GM21423 (cell line): ENCODE results near the gene IL19.
"Not testable (repeated sequence)": the region's sequence is repeated elsewhere in the genome, so short reads cannot be mapped to it uniquely, and the experiment has no call there.

Experiments
- ATAC-seq: cut with Tn5 transposase; IDR thresholded peaks from one replicate; pipeline ENCODE4 v1.9.1; 2021; ENCODE audit warnings: mild to moderate bottlenecking, moderate library complexity; ENCODE audit not compliant: unreplicated experiment

Gene IL19

DNA sequence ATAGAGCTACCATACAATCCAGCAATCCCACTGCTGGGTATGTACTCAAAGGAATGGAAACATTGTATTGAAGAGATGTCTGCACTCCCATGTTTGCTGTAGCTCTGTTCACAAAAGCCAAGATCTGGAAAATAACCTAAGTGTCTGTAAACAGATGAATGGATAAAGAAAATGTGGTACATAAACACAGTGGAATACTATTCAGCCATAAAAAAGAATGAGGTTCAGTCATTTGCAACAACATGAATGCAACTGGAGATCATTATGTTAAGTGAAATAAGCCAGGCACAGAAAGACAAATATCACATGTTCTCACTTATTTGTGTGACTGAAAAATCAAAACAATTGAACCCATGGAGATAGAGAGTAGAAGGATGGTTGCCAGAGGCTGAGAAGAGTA lies 83.1 kb downstream of the IL19 start:
- not testable (repeated sequence) for ATAC-seq

DNA sequence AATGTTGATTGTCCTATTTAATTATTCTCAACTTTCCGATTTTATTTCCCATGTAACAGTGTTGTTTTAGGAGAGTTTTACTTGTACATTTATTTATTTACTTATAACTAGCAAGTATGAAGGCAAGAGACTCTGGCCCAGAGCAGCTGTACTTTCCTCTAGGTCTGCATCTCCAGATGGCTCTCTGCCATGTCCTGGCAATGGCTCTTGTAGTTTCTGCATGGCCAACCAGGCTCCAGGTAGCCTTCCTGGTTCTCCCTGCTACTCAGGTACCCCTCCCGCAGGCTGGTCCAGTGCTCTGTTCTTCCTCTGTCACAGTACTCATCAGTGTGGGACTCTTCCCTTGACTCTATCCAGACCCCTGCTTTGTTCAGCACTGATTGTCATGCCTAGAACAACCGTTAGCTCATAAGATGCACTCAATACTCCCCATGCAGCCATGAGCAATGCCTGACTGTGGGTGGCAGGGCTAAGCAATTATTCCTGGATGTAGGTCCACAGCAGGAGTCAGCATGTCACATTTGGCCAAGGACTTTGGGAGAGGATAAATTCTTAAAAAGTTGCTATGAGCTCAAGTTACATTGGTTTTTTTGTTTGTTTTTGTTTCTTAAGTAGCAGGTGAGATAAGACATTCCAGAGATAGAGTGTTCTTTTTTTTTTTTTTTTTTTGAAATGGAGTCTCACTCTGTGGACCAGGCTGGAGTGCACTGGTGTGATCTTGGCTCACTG lies 84.0 kb downstream of the IL19 start:
- no peak for ATAC-seq

DNA sequence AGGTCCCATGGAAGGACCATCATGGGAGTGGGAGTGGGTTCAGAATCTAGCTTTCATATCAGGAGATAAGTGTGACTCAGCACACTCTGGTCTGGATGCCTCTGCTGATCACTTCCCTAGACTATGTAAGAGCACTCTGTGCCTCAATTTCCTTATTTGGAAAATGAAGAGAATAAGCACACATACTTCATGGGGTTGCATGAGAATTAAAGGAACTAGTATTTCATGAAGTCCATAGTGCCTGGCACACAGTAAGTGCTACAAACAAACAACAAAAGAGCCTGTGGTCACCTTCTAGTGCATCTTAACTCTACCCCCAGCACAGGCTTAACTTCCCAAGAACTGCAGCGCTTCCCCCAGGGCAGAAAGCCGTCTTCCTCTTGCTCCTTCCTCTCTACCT lies 85.3 kb downstream of the IL19 start:
- no peak for ATAC-seq

DNA sequence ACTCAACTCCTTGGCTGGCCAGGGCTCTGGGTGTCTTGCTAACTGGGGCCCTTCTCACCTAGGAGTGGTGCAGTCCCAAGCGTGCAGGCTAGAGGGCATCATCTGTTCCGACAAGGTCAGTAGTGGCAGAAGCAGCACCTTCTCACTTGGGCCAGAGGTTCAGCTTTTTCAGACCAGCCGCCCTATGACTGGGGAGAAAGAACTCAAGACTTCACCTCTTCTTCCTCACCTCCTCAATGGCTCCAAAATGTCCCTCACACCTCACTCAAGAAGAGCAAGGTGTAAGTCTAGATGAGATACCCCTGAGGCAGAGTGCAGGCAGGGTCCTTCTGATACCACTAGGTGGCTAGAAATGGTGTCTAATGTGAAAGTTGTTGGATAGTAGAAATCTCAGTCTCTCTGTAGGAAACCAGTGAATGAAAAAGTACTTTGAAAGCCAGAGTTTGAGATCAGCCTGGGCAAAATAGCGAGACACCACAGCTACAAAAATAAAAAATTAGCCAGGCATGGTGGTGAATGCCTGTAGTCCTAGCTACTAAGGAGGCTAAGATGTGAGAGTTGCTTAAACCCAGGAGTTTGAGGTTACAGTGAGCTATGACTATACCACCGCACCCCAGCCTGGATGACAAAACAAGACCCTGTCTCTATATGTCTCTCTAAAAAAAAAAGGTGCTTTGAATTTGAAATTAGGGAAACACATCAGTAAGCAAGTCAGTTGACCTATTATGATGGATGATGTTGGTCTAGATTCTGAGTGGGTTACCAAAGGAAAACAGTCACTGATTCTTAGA lies 86.3 kb downstream of the IL19 start:
- no peak for ATAC-seq

DNA sequence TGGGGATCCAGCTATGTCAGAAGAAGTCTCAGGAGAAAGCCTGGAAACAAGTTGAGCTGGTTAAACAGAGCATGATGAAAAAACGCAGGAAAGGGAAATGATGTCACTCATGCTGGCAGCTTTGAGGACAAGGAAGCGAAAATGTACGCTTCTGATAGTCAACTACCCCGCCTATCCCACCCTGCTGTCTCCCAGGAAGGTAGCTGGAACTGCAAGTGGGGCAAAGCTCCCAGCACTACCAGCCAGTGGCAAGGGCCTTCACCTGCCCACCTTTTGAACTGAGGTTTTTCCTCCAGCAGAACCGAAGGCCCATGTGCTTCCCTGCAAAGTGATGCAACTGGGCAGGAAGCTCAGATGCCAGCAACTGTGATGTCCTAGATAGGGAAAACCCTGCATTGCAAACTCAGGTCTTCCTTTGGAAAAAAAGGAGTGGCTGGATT lies 88.5 kb downstream of the IL19 start:
- no peak for ATAC-seq

DNA sequence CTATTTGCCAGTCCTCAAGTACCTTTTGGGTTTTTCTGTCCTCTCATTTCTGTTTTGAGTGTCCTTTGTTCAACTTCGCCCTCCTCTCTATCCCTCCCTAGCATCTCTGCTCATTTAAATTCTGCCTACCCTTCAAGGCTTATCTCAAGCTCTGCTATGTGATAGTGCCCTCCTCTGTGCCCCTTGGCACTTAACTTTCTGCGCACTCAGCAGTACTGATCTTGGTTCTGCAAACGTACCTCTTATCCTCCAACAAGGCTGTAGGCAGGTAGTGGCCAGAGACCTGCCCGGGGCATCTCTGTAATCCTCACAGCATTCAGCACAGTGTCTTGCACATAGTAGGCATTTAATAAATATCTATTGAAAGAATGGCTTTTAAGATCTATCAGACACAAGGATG lies 89.6 kb downstream of the IL19 start:
- no peak for ATAC-seq

DNA sequence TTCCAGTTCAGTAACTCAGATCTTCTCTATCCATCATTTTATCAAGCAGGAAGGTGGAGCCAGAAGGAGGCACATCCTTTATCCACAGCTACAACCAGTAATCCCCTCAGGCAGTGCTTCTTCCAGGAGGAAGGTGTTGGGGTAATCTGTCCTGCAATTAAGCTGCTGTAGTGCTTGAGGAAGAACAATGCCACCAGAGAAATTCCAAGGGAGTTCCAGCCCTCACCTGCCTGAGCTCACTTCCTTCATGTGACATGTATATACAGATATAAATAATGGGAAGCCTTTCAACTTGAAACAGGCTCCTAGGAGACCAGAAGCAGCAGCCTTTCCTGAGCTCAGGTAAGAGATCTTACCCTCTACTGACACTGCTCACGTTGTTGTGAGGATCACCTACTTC lies 92.7 kb downstream of the IL19 start:
- no peak for ATAC-seq

DNA sequence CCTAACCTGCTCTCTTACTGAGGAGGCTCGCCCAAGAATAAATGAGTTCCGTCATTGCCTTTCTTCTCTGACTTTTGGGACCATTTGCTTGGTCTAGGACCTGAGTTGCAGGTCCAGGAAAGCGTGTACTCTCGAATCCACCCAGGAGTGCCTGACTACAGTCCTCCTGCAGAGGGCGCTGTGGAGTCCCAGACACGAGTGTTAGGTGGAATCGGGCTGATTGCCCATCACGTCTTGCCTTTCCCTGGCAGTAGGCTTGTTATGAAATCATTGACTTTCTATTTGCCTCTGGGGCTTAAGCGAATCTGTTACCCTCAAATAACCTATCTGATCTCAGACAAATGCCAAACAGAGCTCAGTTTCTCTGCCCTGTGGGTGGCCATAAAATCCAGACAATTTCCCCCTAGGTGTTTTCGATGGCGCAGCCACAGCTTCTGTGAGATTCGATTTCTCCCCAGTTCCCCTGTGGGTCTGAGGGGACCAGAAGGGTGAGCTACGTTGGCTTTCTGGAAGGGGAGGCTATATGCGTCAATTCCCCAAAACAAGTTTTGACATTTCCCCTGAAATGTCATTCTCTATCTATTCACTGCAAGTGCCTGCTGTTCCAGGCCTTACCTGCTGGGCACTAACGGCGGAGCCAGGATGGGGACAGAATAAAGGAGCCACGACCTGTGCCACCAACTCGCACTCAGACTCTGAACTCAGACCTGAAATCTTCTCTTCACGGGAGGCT lies 94.5 kb downstream of the IL19 start, which contains the start of gene IL20:
IL20 (plus strand) TSS at position 685 of the 733 bp plus-strand sequence. CDS start 230 bp downstream, outside the sequence.
- no peak for ATAC-seq

DNA sequence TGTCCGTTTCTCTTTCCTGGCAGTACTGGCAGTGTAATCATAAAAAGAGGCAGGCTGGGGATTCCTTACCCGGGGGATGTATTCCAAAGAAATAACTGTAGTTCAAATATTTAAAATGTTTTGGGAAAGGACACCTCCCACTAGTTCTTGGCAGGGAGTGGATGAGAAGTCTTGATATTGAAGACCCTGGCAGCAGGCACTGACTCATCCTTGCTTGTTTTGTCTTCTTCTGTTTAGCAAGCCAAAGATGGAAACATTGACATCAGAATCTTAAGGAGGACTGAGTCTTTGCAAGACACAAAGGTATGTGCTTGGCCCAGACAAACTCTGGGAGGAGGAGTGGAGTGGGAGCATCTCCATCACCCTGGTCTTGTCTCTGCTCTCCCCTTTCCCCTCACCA lies 95.5 kb downstream of the IL19 start:
- no peak for ATAC-seq

DNA sequence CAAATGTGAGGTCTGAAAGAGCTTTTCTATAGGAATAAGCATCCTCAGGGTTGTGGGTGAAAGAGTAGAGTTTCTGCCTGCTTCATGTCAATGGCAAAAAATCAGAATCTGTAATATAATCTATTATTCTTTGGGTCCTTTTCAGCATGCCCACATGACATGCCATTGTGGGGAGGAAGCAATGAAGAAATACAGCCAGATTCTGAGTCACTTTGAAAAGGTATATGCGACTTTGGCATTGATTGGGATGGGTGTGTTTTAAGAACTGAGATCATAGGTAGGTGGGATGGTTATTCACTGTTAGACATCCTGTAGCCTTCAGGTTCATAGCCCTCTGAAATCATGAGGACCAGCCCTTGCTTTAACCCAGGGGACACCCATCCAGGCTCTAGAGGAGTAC lies 96.7 kb downstream of the IL19 start:
- ATAC-seq: no peak

DNA sequence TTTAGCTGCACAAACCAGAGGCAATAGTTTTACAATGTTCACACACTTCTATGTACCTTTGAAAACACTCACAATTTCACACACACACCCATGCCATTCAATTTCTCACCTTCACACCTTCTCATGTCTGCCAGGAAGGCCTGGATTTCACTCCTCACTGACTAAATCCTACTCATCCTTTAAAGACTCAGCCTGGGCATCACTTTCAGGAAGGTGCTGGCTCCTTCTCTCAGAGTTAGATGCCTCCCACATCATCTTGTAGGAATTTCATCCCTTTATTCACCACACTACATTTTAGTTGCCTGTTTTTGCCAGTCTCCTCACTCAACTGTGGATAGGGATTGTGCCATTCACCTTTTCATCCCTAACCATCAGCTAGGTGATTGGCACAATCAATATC lies 97.1 kb downstream of the IL19 start:
- no peak for ATAC-seq

DNA sequence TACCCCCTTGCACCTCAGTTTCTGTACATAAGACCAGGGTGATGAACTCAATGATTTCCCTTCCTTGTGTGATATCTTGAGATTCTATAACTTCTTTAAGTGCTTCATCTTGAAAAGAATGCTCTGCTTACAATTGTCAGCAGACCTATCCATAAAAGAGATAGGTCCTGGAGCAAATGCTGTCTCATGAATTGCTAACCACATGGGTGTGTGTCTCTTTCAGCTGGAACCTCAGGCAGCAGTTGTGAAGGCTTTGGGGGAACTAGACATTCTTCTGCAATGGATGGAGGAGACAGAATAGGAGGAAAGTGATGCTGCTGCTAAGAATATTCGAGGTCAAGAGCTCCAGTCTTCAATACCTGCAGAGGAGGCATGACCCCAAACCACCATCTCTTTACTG lies 97.7 kb downstream of the IL19 start:
- no peak for ATAC-seq

DNA sequence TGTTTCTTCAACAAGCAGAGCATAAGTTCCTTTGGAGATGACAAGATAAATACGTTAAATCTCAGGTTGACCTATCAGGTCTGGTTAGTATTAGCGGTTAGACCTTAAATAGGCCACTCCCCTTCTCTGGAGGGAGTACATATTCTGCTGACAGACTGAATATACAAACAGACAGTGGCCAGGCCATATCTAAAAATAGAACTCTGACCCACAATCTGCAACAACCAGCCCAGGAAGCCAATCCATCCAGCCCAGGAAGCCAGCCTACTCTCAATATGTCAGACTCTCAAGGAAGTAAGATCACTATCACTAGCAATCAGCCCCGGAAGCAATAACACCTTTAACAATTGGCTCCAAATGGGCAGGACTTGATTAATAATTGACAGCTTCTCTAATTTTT lies 101.6 kb downstream of the IL19 start:
- ATAC-seq: no peak

DNA sequence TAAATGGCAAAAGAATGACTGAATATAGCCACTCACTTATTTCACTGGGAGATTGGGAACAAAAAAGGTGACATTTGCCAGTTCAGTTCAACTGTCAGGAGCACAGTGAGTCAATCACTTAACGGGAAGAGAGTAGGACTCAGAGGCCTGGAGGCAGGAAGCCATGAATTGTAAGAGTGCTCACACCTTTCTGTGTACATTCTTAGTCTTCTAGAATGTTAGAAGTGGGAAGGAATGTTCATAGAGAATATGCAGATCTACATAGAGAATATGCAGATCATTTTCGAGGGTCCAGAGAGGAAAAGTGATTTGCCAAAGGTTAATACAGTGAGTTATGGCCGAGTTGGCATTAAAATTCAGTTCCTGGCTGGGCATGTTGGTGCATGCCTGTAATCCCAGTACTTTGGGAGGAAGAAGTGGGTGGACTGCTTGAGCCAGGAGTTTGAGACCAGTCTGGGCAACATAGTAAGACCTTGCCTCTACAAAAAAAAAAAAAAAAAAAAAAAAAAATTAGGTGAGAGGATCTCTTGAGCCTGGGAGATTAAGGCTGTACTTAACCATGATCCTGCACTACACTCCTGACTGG lies 103.1 kb downstream of the IL19 start:
- no peak for ATAC-seq

DNA sequence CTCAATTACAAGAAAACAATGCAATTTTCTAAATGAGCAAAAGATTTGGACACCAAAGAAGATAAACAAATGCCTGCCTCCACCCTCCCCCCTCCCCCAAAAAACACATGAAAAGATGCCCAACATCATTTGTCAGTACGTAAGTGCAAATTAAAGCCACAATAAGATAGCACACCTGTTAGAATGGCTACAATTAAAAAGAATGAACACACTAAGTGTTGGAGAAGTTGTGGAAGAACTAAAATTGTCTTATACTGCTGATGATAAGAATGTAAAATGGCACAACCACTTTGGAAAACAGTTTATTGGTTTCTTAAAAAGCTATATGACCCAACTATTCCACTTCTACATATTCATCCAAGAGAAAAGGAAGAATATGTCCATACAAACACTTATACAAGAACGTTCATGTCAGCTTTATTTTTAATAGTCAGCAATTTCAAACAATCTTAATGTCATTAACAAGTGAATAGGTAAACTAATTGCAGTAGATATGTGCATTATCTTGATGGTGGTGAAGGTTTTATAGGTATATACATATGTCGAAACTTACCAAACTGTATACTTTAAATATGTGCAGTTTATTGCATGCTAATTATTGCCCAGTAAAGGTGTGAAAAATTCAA lies 105.3 kb downstream of the IL19 start:
- no peak for ATAC-seq

DNA sequence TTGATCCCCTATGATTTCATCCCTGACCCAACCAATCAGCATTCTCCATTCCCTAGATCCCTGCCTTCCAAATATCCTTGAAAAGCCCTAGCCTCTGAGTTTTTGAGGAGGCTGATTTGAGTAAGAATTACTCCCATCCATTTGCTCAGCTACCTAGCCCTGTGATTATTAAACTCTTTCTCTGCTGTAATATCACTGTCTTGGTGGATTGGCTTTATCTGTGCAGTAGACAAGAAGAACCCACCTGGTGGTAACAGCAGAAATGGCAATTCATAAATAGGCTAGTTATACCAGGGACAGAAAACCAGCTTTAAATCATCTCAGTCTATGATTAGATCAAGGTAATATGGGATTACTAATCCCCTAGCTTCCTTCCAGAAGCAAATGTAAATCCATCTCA lies 107.9 kb downstream of the IL19 start:
- ATAC-seq: no peak

DNA sequence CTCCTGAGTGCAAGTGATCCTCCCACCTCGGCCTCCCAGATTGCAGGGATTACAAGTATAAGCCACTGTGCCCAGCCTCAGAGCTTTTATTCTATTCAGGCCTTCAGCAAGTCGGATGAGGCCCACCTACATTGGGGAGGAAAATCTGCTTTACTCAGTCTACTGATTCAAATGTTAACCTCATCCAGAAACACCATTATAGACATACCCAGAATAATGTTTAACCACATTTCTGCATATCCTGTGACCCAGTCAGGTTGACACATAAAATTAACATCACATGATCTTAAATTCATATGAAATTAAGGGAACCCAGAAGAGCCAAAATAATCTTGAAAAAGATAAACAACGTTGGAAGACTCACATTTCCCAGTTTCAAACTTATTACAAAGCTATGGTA lies 109.7 kb downstream of the IL19 start:
- no peak for ATAC-seq

DNA sequence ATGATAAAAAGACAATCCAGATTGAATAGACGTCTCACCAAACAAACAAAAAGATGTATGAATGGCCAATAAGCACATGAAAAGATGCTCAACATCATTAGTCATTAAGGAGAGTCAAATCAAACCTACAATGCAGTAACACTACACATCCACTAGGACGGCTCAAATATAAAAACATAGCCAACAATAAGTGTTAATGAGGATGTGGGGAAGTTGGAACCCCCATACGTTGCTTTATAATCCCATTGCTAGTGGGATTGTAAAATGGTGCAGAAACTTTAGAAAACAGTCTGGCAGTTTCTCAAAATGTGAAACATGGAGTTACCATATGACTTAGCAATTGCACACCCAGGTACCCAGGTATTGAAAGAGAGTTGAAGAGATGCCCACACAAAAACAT lies 112.0 kb downstream of the IL19 start:
- no peak for ATAC-seq

DNA sequence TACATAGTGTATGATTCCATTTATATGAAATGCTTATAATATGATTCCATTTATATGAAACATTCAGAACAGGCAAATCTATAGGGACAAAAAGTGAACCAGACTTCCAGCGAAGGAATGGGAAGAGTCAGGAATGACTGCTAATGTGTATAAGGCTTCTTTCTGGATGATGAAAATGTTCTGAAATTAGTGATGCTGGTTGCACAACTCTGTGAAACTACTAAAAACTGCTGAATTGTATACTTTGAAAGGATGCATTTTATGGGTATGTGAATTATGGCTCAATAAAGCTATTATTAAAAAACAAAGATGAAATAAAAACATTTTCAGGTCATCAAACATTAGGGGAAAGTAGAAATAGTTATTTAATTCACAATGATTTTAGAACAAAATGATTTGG lies 112.6 kb downstream of the IL19 start:
- no peak for ATAC-seq

DNA sequence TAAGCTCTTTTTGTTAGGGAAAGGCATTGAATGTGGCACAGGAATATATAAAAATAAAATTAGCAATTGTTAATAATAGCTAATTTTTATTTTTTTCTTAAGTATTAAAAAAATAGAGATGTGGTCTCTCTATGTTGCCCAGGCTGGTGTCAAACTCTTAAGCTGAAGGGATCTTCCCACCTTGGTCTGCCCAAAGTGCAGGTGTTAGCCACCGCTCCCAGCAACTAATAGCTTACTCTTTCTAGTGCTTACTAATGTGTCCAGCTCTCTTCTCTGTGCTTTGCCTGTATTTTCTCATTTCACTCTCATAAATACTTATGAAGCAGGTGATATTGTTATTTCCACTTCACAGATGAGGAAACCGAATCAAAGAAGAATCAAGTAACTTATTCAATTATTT lies 113.3 kb downstream of the IL19 start:
- ATAC-seq: no peak
